GM18507 (cell line): Measurements from ENCODE around the gene KDM7A.
A peak's percentile ranks its signal among the peaks of the same experiment; 100 is the strongest.

Experiments
- DNase-seq: peaks from one replicate; pipeline ENCODE4 v3.0.0; 2011; ENCODE audit warnings: low read depth; ENCODE audit not compliant: insufficient read length; ENCODE audit errors: extremely low spot score
- FAIRE-seq: peaks from 2 replicates; lab custom pipeline; 2011; peaks lifted over from hg19 to GRCh38; lab: Jason Lieb, UNC

The KDM7A gene

GRCh38 chr7:140039896-140040295, 136.9 kb downstream of the KDM7A start:
- FAIRE-seq (no peak), DNase-seq (no peak)

- no peak for DNase-seq
- FAIRE-seq: no peak
Observed at GRCh38 chr7:140039066-140039465, 137.7 kb downstream of the KDM7A start.

- DNase-seq (no peak), FAIRE-seq (peak; percentile 15)
Observed at GRCh38 chr7:140036224-140036962, 140.4 kb downstream of the KDM7A start.

GRCh38 chr7:140035400-140036223, 141.2 kb downstream of the KDM7A start:
- DNase-seq: no peak
- FAIRE-seq: no peak
